ENCODE measurements around the gene MET. TPM values are rescaled to one million over a fixed set of nuclear protein-coding genes. Genes with fewer than 3 reads are reported as not detected.

Gene MET
- total and polyA plus RNA-seq, 2 of the 8 experiments (the other 6 are each of a cell fraction or from before 2014, with no cell fraction given) = 3.5 to 12.9 TPM

DNA sequence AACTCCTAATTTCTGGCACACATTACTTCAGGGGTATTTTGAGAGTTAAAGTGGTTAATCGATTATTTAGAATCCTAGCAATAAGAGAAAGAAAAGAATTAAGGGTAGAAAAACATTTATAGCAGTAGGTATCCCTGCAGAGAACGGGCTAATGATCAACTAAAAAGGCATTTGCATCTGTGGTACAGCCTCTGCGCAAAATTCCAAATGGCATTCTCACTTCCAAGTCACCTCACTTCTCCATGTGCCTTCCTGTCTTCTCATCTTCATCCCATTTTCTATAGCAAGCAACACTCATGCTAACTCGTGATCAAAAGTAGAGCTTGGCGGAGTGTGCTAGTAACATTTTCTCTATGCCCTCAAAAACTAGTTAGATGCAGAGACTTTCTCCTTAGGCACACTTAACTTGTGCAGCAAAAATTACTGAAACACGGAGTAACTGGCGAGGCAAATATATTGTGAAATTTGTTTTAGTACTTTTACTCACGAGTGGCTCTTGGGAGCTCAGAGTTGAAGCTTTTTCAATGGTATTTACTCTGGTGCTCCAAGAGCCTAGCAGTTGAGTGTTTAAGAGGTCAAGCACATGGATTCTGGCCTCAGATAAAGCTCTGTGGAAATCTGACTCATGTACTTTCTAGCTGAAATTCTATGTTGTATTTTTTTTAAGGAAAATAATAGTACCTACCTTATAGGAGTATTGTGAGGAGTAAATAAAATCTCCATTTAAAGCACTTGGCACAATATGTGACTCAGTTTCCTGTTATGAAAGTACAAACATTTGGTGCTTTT, 65.1 kb downstream of the MET start:
- H2AFZ ChIP-seq (ENCODE audit: low read length) = no peak overlapping the region
- no peak overlapping the region for H3K4me2 ChIP-seq (ENCODE audit: insufficient read depth in 1 of 2, low read depth in 2 of 2, low read length in 2 of 2)
- no peak overlapping the region for H3K9ac ChIP-seq (replicated peaks in 1 of 4; ENCODE audit: extremely low read depth in 1 of 4, low read depth in 3 of 4, low read length in 3 of 4)
- no peaks in the 10 kb centered on the region for H3K36me3 ChIP-seq (ENCODE audit: control insufficient read depth in 2 of 4, insufficient read depth in 4 of 4, low read length in 3 of 4)
- no peak overlapping the region for H3K4me3 ChIP-seq (ENCODE audit: extremely low read depth in 1 of 4, insufficient read depth in 2 of 4, low read depth in 3 of 4, low read length in 4 of 4)
- no peak overlapping the region for H4K5ac ChIP-seq (ENCODE audit: insufficient read length, low read depth, low read length)
- no peaks in the 10 kb centered on the region for H3K27me3 ChIP-seq (replicated peaks in 1 of 4; ENCODE audit: control insufficient read depth in 3 of 4, extremely low read depth in 1 of 4, insufficient read depth in 3 of 4, low read length in 3 of 4)
- no peak overlapping the region for H3K18ac ChIP-seq (ENCODE audit: extremely low read depth, low read length)
- no peaks in the 10 kb centered on the region for H3K9me3 ChIP-seq (ENCODE audit: insufficient read depth in 2 of 2, low read depth in 1 of 2, low read length in 1 of 2)
- H3K79me2 ChIP-seq (ENCODE audit: control insufficient read depth in 1 of 2, insufficient read depth in 2 of 2, low read length in 2 of 2) = no peaks in the 10 kb centered on the region
- no peak overlapping the region for H3K23ac ChIP-seq (ENCODE audit: insufficient read length)
- no peak overlapping the region for H2BK12ac ChIP-seq (ENCODE audit: low read depth, low read length)
- H3K27ac ChIP-seq (ENCODE audit: low read depth, low read length) = no peak overlapping the region
- CTCF ChIA-PET (ENCODE audit: partially characterized antibody) = no interaction called here
- no peak overlapping the region for H2BK15ac ChIP-seq (ENCODE audit: low read length)
- H3K23me2 ChIP-seq (ENCODE audit: low read depth, low read length) = no peaks in the 10 kb centered on the region
- no peak overlapping the region for H3K14ac ChIP-seq (ENCODE audit: insufficient read length)
- H2BK5ac ChIP-seq (ENCODE audit: low read depth, low read length) = no peak overlapping the region
- no peak overlapping the region for H2BK120ac ChIP-seq (replicated peaks; ENCODE audit: low read depth, low read length)
- no peak overlapping the region for H2BK20ac ChIP-seq (ENCODE audit: low read length)
- no peak overlapping the region for H3K56ac ChIP-seq (replicated peaks; ENCODE audit: insufficient read length, low read depth, low read length)
- H3K79me1 ChIP-seq (ENCODE audit: low read depth, low read length) = no peaks in the 10 kb centered on the region
- H4K20me1 ChIP-seq (replicated peaks in 1 of 2; ENCODE audit: control insufficient read depth in 1 of 2, insufficient read depth in 2 of 2, low read length in 2 of 2) = no peaks in the 10 kb centered on the region
- no peak overlapping the region for H3K4ac ChIP-seq (replicated peaks; ENCODE audit: insufficient read length, low read depth, low read length)
- no peak overlapping the region for H4K91ac ChIP-seq (replicated peaks; ENCODE audit: insufficient read length, low read length)
- peaks cover 0 to 10% (median 2%) of the 10 kb centered on the region in 4 experiments; a peak in 3 of 7 replicates for H3K4me1 ChIP-seq (replicated peaks in 1 of 4; ENCODE audit: control insufficient read depth in 3 of 4, insufficient read depth in 4 of 4, low read length in 3 of 4)
- no peak for DNase-seq (ENCODE audit: low read depth in 1 of 2, low spot score in 2 of 2)
- H2AK5ac ChIP-seq (ENCODE audit: low read depth, low read length) = no peak overlapping the region
- no peak for FAIRE-seq
- POLR2A ChIA-PET (ENCODE audit: partially characterized antibody) = interaction anchor here (0.6 to 0.7 kb wide), 2 partner anchors 9 to 11 kb away, joined by 3 read pairs; no protein-coding TSS in a partner anchor
- WGBS, 2 experiments (ENCODE audit: extremely low coverage in 1 of 2, insufficient coverage in 1 of 2, insufficient read length in 1 of 2, insufficient replicate concordance in 2 of 2, low coverage in 1 of 2, low lambda C conversion rate in 2 of 2, missing lambda C conversion rate in 1 of 2) = 83% methylated on average over 8 of the region's 8 CpGs; no CpG with 5 or more reads in 1 of the 2 experiments
- H4K8ac ChIP-seq (ENCODE audit: extremely low read depth, insufficient read depth, low read length) = no peak overlapping the region
- TF ChIP-seq NRF1 (IDR thresholded peaks at IDR 0.05; ENCODE audit: low read depth, low read length) (no peak), SRF (IDR thresholded peaks at IDR 0.05; ENCODE audit: low read depth, low read length) (no peak), CBX5 (IDR thresholded peaks at IDR 0.05; ENCODE audit: low read depth, low read length) (no peak), BRCA1 (IDR thresholded peaks at IDR 0.05; ENCODE audit: low read depth, low read length) (no peak), TEAD4 (IDR thresholded peaks at IDR 0.05; ENCODE audit: low read depth, low read length) (no peak), CHD1 (IDR thresholded peaks at IDR 0.05; ENCODE audit: low read depth, low read length) (no peak), POU5F1 (IDR thresholded peaks at IDR 0.05; ENCODE audit: low read depth, low read length) (no peak), JUN (IDR thresholded peaks at IDR 0.05; ENCODE audit: low read depth, low read length) (no peak), HDAC6 (IDR thresholded peaks at IDR 0.05; ENCODE audit: low read depth, low read length) (no peak), SIRT6 (IDR thresholded peaks at IDR 0.05; ENCODE audit: low read length) (no peak), NANOG (IDR thresholded peaks at IDR 0.05; ENCODE audit: insufficient read depth, low read depth, low read length, poor library complexity, severe bottlenecking) (no peak)
- TF ChIP-seq, protein P1, sequence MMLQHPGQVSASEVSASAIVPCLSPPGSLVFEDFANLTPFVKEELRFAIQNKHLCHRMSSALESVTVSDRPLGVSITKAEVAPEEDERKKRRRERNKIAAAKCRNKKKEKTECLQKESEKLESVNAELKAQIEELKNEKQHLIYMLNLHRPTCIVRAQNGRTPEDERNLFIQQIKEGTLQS (IDR thresholded peaks at IDR 0.05; ENCODE audit: insufficient read depth, low read depth, low read length) = no peak
- TF ChIP-seq, protein P2, sequence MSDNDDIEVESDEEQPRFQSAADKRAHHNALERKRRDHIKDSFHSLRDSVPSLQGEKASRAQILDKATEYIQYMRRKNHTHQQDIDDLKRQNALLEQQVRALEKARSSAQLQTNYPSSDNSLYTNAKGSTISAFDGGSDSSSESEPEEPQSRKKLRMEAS (IDR thresholded peaks at IDR 0.05) = no peak
